Gastrocnemius medialis (tissue), 4 donors: Measurements from ENCODE around the gene ACYP2.

Experiments
- CTCF ChIP-seq, 5 experiments: fragments of 450-650 bp in 3 of 5; fragments of 200-600 bp in 2 of 5; sonication (generic) in 2 of 5; IDR thresholded peaks in 4 of 5; conservative IDR thresholded peaks in 1 of 5; 1 replicate in 4 of 5; 2 replicates in 1 of 5; pipeline ENCODE4 v1.5.1; 2016 to 2019; ENCODE audit warnings: antibody characterized with exemption in 5 of 5, mild to moderate bottlenecking in 3 of 5, moderate library complexity in 3 of 5
- POLR2A ChIP-seq, 2 donors: fragments of 450-650 bp; IDR thresholded peaks; one replicate each; pipeline ENCODE4 v1.6.1; 2017; ENCODE audit warnings: antibody characterized with exemption in 2 of 2, mild to moderate bottlenecking in 2 of 2, moderate library complexity in 2 of 2

GRCh38 chr2:54306556-54306955 lies 191.1 kb downstream of the ACYP2 start:
- TF ChIP-seq CTCF (IDR thresholded peaks at IDR 0.05 in 4 of 5, conservative IDR thresholded peaks at IDR 0.05 in 1 of 5), result no peak
- TF ChIP-seq POLR2A (IDR thresholded peaks at IDR 0.05), result no peak
